Measurements from ENCODE around the gene CLECL1. TPM values are rescaled to one million over a fixed set of nuclear protein-coding genes. Genes with fewer than 3 reads are reported as not detected.
"Not testable (repeated sequence)": the region's sequence is repeated elsewhere in the genome, so short reads cannot be mapped to it uniquely, and the experiment has no call there.

CLECL1 gene
- total RNA-seq, 1 donor from 2014 or later, result not detected

GRCh38 chr12:9706086-9706685 lies 26.7 kb downstream of the CLECL1 start:
- H3K27me3 Mint-ChIP-seq (ENCODE audit: low read depth), result no peaks in the 10 kb centered on the region
- peaks cover 9% of the 10 kb centered on the region for H3K9me3 Mint-ChIP-seq (ENCODE audit: low read depth)
- DNase-seq (ENCODE audit: low spot score), result no peak
- H3K36me3 Mint-ChIP-seq (ENCODE audit: low read depth), result no peaks in the 10 kb centered on the region
- TF ChIP-seq CTCF (IDR thresholded peaks at IDR 0.05), result no peak
- H3K27ac Mint-ChIP-seq (ENCODE audit: unreplicated experiment), result no peak overlapping the region
- H3K4me3 Mint-ChIP-seq (ENCODE audit: unreplicated experiment), result no peak overlapping the region
- no peaks in the 10 kb centered on the region for H3K4me1 Mint-ChIP-seq (ENCODE audit: low read depth)

- H3K4me3 Mint-ChIP-seq (ENCODE audit: unreplicated experiment); H3K36me3 Mint-ChIP-seq (ENCODE audit: low read depth); DNase-seq (ENCODE audit: low spot score); H3K27me3 Mint-ChIP-seq (ENCODE audit: low read depth); H3K27ac Mint-ChIP-seq (ENCODE audit: unreplicated experiment); H3K4me1 Mint-ChIP-seq (ENCODE audit: low read depth); H3K9me3 Mint-ChIP-seq (ENCODE audit: low read depth): not testable (repeated sequence)
These were observed 28.3 kb downstream of the CLECL1 start for GRCh38 chr12:9704561-9704960.

GRCh38 chr12:9702255-9702654 lies 30.6 kb downstream of the CLECL1 start:
- Mint-ChIP-seq H3K27me3 (ENCODE audit: low read depth) (no peaks in the 10 kb centered on the region), H3K9me3 (ENCODE audit: low read depth) (peaks cover 15% of the 10 kb centered on the region), H3K4me1 (ENCODE audit: low read depth) (no peaks in the 10 kb centered on the region), H3K36me3 (ENCODE audit: low read depth) (no peaks in the 10 kb centered on the region), H3K4me3 (ENCODE audit: unreplicated experiment) (no peak overlapping the region), H3K27ac (ENCODE audit: unreplicated experiment) (no peak overlapping the region)
- DNase-seq (ENCODE audit: low spot score), result no peak
- TF ChIP-seq CTCF (IDR thresholded peaks at IDR 0.05), result no peak

- H3K4me1 Mint-ChIP-seq (ENCODE audit: low read depth), result no peaks in the 10 kb centered on the region
These were observed 31.3 kb downstream of the CLECL1 start for GRCh38 chr12:9701380-9702154.

GRCh38 chr12:9700606-9700956 lies 32.3 kb downstream of the CLECL1 start:
- H3K9me3 Mint-ChIP-seq (ENCODE audit: low read depth), result peaks cover 27% of the 10 kb centered on the region
- no peak overlapping the region for H3K4me3 Mint-ChIP-seq (ENCODE audit: unreplicated experiment)
- no peak for DNase-seq (ENCODE audit: low spot score)
- no peak for TF ChIP-seq CTCF (IDR thresholded peaks at IDR 0.05)
- no peaks in the 10 kb centered on the region for H3K4me1 Mint-ChIP-seq (ENCODE audit: low read depth)
- H3K27me3 Mint-ChIP-seq (ENCODE audit: low read depth), result no peaks in the 10 kb centered on the region
- H3K36me3 Mint-ChIP-seq (ENCODE audit: low read depth), result peaks cover 9% of the 10 kb centered on the region
- no peak overlapping the region for H3K27ac Mint-ChIP-seq (ENCODE audit: unreplicated experiment)

More at GRCh38 chr12:9701380-9702154, 31.3 kb downstream of the CLECL1 start:
- no peaks in the 10 kb centered on the region for H3K27me3 Mint-ChIP-seq (ENCODE audit: low read depth)
- peaks cover 20% of the 10 kb centered on the region for H3K9me3 Mint-ChIP-seq (ENCODE audit: low read depth)
- H3K4me3 Mint-ChIP-seq (ENCODE audit: unreplicated experiment), result no peak overlapping the region
- H3K27ac Mint-ChIP-seq (ENCODE audit: unreplicated experiment), result no peak overlapping the region
- peaks cover 3% of the 10 kb centered on the region for H3K36me3 Mint-ChIP-seq (ENCODE audit: low read depth)
- no peak for TF ChIP-seq CTCF (IDR thresholded peaks at IDR 0.05)
- no peak for DNase-seq (ENCODE audit: low spot score)
